ENCODE data around the gene GCAT.
A peak's percentile ranks its signal among the peaks of the same experiment; 100 is the strongest.

The GCAT gene

DNA sequence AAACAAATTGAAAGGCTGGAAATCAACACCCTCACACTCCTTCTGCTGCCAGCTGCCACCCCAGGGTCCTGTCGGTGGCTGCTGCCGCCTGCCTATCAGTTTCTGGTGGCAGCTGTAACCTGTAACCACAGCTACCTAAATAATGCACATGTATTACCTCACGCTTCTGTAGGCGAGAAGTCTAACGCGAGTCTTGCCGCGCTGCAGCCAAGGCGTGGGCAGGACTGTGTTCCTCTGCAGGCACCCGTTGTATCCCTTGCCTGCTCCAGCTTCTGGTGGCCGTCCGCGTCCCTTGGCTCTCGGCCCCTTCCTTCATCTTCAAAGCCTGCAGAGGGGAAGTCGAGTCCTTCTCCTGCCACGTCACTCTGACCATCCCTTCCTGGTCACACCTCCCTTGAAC is 44.1 kb upstream of the GCAT start:
- TF ChIP-seq, protein P1, sequence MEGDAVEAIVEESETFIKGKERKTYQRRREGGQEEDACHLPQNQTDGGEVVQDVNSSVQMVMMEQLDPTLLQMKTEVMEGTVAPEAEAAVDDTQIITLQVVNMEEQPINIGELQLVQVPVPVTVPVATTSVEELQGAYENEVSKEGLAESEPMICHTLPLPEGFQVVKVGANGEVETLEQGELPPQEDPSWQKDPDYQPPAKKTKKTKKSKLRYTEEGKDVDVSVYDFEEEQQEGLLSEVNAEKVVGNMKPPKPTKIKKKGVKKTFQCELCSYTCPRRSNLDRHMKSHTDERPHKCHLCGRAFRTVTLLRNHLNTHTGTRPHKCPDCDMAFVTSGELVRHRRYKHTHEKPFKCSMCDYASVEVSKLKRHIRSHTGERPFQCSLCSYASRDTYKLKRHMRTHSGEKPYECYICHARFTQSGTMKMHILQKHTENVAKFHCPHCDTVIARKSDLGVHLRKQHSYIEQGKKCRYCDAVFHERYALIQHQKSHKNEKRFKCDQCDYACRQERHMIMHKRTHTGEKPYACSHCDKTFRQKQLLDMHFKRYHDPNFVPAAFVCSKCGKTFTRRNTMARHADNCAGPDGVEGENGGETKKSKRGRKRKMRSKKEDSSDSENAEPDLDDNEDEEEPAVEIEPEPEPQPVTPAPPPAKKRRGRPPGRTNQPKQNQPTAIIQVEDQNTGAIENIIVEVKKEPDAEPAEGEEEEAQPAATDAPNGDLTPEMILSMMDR (IDR thresholded peaks at IDR 0.05; ENCODE audit: extremely low read depth, insufficient read depth, missing control alignments) = no peak
- in situ Hi-C loops (cut with MboI; ENCODE audit: low pct_unique_long_range_greater_than_20kb, low sequenced_read_pairs, unreplicated experiment) = no loop called here
- DNase-seq (ENCODE audit: low spot score) = no peak

DNA sequence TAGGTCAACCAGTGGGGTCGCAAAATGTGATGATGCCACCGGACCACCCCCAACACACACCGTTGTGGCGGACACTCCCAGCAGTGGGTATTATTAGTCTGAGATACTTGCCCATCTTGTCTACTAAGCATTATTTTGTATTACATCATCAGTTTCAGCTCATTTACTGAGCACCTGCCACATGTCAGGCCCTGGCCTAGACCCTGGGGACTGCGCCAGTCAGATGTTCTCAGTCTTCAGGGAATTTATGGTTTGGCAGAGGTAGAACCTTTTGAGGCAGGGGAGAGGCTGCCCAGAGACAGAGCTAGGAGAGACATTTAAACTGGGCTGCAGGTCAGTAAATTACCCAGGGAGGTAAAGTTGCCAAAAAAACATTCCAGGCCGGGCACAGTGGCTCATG is 43.1 kb upstream of the GCAT start:
- TF ChIP-seq, protein P1 (IDR thresholded peaks at IDR 0.05; ENCODE audit: extremely low read depth, insufficient read depth, missing control alignments) = no peak
- DNase-seq (ENCODE audit: low spot score) = no peak
- in situ Hi-C loops (cut with MboI; ENCODE audit: low pct_unique_long_range_greater_than_20kb, low sequenced_read_pairs, unreplicated experiment) = no loop called here

DNA sequence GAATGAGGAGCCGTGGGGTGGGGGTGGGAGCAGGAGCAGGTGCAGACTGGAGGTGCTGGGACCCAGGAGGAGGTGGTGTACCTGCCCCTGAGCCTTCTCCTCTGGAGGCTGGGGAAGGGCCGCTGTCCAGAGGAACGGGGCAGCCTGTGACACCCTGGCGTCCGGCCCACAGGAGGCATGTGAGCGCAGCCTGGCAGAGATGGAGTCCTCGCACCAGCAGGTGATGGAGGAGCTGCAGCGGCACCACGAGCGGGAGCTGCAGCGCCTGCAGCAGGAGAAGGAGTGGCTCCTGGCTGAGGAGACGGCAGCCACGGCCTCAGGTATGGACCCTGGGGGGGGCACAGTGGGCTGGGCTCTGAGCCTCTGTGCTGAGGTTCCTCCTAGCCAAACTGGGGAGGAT is 42.2 kb upstream of the GCAT start:
- TF ChIP-seq, protein P1 (IDR thresholded peaks at IDR 0.05; ENCODE audit: extremely low read depth, insufficient read depth, missing control alignments) = no peak
- no peak for DNase-seq (ENCODE audit: low spot score)
- in situ Hi-C loops (cut with MboI; ENCODE audit: low pct_unique_long_range_greater_than_20kb, low sequenced_read_pairs, unreplicated experiment) = no loop called here

DNA sequence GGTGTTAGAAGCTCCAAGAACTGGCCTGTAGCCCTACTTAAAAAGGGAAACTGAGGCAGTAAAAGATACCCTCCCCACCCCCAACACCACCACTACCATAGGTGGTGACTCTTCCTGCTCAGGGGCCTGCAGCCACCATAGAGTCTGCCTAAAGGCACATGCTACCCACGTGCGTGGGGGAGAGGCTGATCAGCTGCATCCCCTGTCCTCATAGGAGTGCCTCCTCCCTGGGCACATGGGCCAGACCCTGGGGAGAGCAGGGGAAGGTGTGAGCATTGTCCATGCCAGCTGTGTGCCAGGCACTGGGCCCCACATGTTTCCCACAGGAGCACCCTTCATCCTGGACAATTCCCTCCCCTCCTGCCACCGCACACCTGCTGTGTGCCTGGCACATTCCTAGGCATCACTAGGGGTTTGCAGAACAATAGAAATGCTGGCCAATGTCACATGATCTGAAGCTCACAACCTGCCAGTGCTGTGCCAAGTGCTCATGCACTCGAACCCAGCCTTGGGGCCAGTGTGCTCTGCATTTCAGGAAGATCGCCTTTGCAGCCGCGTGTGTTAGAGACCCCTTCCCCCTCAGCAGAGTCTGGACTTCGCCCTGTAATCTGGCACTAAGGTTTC is 41.7 kb upstream of the GCAT start:
- TF ChIP-seq, protein P1 (IDR thresholded peaks at IDR 0.05; ENCODE audit: extremely low read depth, insufficient read depth, missing control alignments) = no peak
- in situ Hi-C loops (cut with MboI; ENCODE audit: low pct_unique_long_range_greater_than_20kb, low sequenced_read_pairs, unreplicated experiment) = no loop called here
- DNase-seq (ENCODE audit: low spot score) = no peak

DNA sequence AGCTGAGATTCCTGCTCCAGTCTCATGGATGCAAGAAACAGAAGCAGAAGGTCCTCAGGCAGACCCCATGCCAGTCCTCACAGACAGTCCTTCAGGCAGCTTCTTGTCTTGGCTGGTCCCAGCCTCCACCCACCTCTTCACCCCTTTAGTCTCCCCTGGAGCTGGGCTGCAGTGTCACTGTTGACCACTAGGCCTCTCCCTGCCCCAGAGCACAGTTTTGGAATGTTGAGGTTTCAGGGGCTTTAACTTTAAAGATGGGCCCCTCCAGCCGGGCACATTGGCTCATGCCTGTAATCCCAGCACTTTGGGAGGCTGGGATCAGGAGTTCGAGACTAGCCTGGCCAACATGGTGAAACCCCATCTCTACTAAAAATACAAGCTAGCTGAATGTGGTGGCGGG is 39.5 kb upstream of the GCAT start:
- DNase-seq (ENCODE audit: low spot score) = no peak

DNA sequence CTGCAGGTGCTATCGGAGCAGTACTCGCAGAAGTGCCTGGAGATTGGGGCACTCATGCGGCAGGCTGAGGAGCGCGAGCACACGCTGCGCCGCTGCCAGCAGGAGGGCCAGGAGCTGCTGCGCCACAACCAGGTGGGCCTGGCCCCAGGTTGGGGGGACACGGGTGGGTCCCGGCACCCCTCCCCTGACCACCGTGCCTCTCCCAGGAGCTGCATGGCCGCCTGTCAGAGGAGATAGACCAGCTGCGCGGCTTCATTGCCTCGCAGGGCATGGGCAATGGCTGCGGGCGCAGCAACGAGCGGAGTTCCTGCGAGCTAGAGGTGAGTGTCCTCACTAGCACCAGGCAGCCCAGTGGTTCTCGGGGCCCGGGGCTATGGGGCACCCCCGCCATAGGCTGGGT is 38.7 kb upstream of the GCAT start:
- no peak for DNase-seq (ENCODE audit: low spot score)
- in situ Hi-C loops (cut with MboI; ENCODE audit: low pct_unique_long_range_greater_than_20kb, low sequenced_read_pairs, unreplicated experiment) = no loop called here
- TF ChIP-seq, protein P1 (IDR thresholded peaks at IDR 0.05; ENCODE audit: extremely low read depth, insufficient read depth, missing control alignments) = no peak

More for the DNA sequence above, 39.5 kb upstream of the GCAT start:
- TF ChIP-seq, protein P1 (IDR thresholded peaks at IDR 0.05; ENCODE audit: extremely low read depth, insufficient read depth, missing control alignments) = peak; percentile 22
- in situ Hi-C loops (cut with MboI; ENCODE audit: low pct_unique_long_range_greater_than_20kb, low sequenced_read_pairs, unreplicated experiment) = no loop called here
